T-helper 2 cell (primary cell): ENCODE measurements around the gene ARMC9.
A peak's percentile ranks its signal among the peaks of the same experiment; 100 is the strongest.
"Not testable (repeated sequence)": the region's sequence is repeated elsewhere in the genome, so short reads cannot be mapped to it uniquely, and the experiment has no call there.

Experiments
- DNase-seq, 5 experiments: peaks; one replicate each; pipeline versions ENCODE4 v3.0.0 to v3.0.0-alpha.2; 2012 to 2022

The ARMC9 gene

DNA sequence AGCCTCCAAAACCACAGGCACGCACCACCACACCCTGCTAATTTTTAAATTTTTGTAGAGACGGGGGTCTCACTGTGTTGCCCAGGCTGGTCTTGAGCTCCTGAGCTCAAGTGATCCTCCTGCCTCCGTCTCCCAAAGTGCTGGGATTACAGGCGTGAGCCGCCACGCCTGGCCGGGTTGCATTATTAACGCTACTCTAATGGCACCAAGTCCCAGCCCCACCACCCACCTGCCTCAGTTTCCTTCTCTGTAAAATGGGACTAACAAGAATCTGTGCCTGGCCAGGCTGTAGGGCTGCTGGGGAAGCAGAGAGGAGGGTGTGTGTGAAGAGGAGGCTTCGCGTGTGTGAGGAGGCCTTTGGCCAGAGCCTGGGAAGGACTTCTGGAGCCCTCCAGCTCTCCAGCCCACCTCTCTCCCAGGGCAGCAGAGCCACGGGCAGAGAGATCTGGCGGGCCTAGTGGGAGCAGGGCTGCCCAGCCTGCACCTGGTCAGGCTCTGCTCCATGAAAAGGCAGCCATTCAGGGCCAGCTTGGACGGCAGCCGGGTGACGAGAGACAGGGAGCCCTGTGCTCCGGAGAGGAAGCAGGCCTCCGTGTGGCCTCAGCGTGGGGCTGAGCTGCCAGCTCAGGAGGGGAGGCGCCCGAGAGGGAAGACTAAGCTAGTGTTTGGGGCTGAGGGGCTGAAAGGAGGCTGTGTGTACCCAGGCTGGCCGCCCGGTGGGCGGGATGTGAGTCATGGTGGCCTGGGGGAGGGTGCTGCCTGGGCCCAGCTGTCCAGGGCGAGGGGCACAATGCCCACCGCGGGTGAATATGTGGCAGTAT, 189.7 kb downstream of the ARMC9 start:
- DNase-seq, result no peak

DNA sequence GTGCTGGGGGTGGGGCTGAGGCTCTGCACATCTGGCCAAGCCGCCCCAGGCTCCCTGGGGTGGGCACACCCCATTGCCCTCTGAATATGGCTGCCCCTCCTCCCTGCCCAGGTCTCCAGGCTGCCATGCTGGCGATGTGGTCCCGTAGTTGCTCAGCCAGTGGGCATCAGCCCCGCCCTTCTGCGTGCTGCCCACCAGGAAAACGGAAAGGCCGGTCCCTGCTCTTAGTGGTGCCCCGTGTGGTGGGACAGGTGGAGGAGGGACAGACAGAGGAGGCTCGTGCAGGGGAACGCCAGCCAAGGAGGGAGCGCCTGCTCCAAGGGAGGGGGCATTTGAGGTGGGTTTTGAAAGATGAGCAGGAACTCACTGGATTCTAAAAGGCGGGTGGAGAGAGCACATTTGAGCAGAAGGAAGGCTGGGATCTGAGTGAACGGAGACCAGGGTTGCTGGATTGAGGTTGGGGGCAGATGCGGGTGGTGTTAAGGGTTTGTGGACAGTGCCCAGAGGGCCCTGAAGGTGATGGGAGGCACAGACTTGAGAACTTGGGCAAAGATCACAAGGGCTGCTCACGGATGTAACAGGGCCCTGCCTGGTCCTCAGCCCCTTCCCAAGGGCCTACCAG, 190.4 kb downstream of the ARMC9 start:
- DNase-seq, result no peak

DNA sequence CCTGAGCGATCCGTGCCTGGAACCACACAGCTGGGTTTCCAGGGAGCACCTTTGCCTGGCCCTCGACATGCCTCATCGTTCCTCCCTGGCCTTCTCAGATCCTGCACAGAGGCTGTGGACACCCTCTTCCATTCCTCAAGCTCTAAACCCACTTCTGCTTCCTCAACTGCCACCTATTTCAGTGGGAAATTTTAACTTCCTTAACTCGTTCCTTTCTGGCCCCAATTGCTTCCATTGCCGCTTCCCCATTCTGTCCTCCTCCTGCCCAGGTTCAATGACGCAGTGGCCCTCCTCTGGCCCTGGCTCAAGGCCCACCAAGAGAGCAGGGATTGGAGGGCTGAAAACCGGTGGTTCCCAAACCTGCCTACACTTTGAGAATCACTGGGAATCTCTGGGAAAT, 192.2 kb downstream of the ARMC9 start:
- no peak for DNase-seq

DNA sequence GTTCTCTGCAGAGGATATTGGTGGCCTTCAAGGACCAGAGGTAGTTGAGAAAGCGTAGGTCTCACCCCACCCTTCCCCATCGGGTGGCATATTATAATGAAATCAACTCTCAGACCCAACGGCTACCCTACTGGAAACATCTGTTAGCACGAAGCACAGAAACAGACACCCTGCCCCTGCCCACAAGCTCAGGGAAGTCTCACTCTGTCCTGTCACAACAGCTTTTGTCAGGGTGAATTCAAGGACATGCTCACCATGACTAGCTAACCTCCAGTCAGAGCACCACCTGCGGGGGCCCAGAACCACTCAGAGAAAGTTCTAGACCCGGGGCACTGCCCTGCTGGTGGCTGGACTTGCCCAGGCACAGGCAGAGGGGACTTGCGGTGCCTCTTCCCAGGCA, 193.6 kb downstream of the ARMC9 start:
- DNase-seq, result no peak

DNA sequence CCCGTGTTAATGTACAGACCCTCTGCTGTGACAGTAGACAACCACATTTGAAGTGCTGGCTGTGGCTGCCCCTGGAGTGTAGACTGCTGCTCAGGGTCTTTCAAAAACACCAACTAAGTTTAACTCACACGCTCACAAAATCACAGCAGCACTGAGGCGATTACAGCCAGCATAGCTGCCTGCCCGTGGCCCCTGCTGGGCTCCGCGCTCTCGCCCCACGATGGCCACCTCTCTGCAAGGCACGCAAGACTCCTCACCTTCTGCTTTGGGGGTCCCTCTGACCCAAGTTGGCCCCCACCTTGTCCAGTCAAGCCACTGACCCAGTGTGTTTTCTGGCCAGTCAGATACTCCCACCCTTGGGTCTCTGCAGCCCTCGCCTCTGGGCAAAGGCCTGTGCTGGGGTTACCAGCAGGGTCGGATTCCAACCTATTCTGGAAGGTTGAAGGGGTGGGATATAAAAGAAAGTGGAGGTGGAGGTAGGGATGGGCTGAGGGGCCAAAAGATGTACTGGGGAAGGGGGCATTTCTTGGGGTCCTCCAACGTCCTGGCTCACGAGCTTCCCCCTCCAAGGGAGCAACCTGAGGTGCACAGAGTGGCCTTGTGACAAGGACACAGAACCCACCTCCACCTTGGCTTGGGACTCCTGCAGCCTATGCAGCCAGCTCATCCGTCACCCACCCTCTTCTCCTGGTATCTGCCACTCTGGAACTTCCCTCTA, 194.2 kb downstream of the ARMC9 start:
- no peak for DNase-seq

DNA sequence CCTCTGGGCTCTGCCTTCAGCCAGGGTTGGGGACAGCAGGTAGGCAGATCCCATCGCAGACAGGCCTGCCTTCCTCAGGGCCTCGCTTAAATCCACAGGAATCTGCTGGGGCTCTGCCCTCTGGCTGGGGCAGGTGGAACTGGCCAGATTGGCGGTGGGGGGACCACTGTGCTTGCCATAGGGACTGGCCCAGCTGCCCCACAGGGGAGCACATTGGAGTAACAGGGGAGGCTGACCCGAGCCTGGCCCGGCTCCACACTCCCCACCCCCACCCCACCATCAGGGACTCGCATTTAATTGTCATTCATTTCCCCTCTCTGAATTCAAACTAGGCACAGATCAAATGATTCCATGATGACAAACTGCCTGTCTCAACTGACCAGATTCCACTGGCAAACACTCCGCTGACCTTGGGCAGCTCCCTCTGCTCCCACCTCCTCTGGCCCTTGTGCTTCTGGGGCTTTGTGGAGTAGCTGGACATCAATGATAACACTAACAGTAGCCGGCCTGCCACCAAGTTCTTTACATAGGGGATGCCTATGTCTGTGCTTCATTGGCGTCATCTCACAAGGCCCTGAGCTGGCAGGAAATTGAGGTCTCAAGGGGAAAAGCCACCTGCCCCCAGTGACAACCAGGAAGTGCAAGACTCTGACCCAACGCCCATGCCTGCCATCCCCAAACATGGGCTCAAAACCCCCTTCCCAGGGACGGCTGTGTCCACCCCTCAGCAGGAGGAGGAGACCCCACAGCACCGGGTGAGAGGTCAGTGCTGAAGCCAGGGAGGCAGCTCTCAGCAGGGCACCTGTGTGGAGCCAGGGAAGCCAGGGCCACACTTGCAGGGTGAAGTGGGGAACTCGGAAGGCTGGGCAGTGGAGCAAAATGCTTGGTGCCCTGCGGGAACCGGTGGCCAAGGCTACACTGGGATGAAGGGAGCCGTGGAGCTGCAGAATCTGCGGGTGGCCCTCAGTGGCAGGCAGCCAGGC, 195.0 kb downstream of the ARMC9 start:
- DNase-seq, result peak in 2 of 5 experiments; percentile 49 to 59

DNA sequence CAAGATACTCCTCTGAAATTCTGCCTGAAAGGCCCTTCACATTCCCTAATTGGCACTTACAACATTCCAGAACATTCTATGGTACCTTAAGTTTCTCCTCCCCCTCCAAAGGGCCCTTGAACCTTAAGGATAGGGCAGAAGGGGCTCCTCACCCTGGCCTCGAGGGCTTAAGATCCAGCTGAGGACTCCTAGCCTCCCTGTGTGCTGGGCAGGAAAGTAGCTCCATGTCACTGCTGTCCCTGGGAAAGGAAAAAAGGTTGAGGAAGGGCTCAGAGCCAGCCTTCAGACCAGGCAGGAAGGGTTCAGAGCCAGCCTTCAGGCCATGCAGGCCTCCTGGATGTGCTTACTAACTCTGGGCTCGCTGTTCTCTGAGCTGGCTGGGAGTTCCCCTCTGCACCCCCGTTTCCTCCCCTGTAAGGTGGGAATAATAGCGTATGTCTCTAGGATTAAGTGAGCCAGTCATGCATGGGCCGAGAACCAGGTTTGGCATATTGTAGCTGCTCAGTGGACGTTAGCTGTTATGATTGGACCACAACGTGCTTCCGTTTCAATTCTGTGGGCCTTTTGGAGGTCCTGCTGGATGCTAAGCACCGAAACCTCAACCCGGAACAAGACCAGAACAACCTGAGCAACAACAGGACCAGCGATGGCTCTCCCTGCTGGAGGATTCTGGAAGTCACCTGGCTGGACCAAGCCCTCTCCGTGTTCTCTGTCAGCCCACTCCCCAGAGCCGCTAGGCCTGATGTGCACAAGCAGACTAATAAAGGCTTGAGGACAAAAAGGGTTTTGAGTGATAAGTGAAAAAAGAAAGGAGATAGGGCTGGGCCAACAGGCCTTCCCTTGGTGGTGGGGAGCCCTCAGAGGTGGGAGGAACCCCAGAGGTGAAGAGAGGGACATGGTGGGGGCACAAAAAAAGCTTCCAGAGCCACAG, 196.0 kb downstream of the ARMC9 start:
- no peak for DNase-seq

DNA sequence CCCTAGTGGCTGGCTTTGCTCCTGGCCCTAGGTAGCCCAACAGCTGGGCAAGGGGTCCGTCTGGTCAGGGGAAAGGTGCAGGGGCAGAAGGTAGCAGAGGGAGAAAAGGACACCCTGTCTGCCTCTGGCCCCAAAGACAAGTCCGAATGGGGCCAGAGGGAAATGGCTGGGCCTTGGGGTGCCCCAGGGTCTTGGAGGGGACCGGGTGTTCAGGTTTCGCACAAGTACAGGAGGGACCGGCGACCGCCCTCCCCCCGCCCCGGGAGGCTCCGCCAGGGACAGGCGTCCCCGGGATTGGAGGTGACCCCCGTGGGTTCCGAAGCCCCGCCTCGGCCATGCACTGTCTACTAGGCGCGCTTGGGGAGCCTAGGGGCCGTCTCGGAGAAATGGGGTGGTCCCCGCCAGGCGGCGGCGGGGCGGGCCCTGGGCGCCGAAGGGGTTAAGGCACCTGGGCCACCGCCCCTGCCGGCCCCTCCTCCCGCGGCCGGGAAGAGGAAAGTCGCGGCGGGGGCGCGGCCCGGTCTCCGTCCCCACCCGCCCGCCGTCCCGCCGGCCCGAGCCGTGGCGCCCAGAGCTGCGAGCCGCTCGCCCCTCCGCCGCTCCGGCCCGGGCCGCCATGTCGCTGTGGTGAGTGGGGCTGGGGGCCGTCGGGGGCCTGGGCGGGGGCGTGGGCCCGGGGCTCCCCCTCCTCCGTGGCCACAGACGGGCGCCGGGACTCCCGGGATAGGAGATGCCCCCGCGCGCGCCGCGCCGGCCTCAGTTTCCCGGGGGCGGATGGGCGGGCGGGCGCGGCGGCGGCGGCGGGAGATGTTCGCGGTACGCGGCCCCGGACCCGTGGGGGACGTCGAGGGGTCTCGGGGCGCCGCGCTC, 197.0 kb downstream of the ARMC9 start, which contains the start of gene B3GNT7:
Gene B3GNT7 (plus strand): TSS at position 523 of the 870 bp plus-strand sequence. CDS start 94 bp downstream, at position 617.
- DNase-seq, result no peak

DNA sequence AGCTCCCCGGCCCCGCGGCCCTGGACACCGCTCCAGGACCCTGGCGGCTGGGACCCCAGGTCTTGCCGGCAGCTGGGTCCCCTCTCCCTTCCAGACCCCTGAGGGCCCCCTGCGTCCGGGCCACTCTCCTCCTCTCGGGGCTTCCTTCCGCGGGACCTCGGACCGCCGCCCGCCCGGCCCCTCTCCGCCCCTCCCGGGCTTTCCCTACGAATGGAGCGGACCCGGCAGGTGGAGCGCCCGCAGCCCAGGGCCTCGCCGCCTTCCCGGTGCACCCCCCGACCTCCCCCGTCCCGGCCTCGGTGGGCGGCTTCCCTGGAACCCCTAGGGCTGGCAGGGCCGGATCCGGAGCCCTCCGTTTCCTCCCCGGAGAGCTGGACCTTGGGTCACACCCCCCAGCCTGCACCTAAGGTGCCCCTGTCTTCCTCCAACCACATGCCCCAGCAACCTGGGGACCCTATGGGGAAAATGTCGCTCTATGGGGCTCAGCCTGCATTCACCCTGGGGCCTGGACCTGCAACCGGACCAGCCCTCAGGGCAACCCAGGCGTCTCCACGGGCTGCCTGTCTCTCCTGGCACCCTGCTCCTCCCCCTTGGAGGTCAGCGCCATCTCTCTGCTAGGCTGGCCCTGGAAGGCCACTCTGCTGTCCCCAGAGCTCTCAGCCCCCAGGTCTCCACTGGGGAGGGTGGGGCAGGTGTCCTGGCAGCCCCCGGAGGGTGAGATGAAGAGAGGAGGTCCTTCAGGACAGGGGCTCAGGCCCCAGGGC, 197.8 kb downstream of the ARMC9 start:
- DNase-seq, result no peak

DNA sequence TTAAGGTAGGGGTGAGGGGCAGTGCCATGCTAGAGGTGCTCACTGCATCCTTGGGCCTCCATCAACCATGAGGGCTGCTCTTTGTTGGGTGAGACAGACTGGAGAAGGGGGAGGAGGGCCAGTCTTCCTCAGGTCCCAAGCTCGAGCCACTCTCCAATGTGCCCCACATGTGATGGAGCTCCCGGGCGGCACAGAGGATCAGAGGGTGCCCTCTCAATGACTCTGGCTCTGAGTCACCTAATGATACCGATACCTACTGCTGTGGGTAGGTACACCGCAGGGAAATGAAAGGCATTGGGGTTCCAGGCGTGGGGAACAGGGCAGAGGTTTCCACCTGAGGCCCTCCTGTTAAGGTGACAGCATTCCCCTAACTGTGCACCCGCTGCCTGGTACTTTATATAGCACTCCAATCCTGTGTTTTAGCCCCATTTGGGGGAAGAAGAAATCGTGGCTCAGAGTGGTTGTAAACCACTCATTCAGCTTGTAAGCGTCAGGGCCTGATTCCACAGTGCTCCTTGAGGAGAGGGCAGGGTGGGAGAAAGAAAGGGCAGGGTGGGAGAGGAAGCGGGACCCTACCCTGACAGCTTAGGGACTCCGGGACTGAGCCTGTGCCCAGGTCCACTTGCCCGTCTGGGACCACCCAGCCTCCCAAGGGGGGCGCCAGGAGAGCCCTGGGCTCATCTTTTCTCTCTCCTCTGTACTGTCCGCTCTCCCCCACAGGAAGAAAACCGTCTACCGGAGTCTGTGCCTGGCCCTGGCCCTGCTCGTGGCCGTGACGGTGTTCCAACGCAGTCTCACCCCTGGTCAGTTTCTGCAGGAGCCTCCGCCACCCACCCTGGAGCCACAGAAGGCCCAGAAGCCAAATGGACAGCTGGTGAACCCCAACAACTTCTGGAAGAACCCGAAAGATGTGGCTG, 198.8 kb downstream of the ARMC9 start:
- peak in 2 of 5 experiments; percentile 26 to 38 for DNase-seq

DNA sequence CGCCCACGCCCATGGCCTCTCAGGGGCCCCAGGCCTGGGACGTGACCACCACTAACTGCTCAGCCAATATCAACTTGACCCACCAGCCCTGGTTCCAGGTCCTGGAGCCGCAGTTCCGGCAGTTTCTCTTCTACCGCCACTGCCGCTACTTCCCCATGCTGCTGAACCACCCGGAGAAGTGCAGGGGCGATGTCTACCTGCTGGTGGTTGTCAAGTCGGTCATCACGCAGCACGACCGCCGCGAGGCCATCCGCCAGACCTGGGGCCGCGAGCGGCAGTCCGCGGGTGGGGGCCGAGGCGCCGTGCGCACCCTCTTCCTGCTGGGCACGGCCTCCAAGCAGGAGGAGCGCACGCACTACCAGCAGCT, 199.5 kb downstream of the ARMC9 start:
- no peak for DNase-seq

DNA sequence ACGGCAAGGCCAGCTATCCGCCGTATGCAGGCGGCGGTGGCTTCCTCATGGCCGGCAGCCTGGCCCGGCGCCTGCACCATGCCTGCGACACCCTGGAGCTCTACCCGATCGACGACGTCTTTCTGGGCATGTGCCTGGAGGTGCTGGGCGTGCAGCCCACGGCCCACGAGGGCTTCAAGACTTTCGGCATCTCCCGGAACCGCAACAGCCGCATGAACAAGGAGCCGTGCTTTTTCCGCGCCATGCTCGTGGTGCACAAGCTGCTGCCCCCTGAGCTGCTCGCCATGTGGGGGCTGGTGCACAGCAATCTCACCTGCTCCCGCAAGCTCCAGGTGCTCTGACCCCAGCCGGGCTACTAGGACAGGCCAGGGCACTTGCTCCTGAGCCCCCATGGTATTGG, 200.2 kb downstream of the ARMC9 start:
- DNase-seq, result no peak

DNA sequence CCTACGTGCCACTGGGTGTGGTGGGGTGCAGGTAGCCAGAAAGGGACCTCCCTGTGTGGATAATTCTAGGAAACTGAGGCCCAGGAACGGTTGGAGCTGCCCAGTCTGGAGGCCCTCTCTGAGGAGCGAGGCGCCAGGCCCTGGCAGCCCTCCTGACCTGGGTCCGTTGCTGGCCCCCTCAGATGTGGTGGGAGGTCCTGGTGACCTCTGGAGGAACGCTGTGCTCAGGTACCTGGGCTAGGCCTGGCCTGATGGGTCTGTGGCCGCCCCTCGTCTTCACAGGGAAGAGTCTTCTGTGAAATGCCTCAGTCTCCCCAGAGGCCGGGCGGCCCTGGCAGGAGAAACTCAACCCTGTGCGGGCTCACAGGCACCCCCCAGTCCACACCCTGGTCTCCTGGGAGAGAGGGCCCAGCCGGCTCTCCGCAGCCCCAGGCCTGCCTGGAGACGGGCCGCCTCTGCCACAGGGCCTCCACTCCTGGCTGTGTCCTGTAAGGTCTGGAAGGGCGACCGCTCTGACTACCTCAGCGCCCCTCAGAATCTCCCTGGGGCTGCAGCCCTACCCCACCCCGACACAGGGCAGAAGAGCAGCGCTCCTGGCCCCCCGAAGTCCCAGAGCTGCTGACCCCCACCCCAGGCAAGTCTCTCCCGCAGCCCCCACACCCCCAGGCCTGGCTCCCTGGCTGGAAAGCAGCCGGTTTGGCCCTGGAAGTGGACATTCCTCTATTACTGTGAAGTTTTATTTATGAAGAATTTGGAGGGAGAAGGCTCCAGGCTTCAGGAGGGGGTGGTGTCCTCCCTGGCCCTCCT, 200.8 kb downstream of the ARMC9 start:
- DNase-seq, result no peak

DNA sequence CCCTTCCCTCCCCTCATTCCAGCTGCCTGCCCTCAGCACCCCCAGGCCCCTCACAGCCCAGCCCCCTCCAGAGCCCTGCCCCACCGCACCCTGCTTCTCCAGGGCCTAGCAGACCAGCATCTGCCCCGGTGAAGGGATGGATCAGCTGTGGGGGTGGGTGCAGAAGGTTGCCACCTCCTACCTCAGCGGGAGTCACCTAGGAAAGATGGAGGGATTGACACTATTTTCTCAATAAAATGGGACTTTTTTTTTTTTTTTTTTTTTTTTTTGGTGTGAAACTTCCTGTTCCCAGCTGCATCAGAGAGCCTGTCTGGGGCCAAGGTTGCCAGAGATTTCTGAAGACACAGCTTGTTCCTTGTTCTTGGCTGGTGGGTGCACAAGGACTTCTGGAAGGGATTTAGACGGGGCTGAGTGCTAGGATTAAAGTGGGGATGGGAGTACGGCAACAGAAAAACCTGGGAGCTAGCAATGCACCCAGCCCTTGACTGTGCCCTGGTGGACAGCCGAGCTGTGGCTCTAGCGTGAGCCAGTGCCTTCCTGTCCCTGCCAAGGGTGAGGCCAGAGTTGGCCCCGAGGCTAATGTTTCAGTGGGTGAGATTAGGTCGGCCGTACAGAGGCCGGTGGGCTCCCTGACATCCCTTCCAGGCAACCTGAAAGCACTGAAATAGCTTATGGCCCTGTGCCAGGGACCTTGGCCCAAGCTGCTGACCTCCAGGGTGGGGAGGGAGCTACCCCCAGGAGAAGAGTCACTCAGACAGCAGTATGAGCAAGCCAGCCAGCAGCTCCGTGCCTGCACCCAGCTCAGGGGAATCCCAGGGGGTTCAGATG, 201.6 kb downstream of the ARMC9 start:
- DNase-seq, result no peak

DNA sequence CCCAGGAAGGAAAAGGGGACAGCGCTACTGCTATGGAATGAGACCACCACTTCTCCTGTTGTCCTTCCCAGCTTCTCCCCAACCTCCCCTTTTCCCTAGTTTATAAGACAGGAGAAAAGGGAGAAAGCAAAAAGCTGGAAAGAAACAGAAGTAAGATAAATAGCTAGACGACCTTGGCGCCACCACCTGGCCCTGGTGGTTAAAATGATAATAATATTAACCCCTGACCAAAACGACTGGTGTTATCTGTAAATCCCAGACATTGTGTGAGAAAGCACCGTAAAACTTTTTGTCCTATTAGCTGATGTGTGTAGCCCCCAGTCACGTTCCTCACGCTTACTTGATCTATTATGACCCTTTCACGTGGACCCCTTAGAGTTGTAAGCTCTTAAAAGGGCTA, 202.2 kb downstream of the ARMC9 start:
- DNase-seq, result not testable (repeated sequence)

DNA sequence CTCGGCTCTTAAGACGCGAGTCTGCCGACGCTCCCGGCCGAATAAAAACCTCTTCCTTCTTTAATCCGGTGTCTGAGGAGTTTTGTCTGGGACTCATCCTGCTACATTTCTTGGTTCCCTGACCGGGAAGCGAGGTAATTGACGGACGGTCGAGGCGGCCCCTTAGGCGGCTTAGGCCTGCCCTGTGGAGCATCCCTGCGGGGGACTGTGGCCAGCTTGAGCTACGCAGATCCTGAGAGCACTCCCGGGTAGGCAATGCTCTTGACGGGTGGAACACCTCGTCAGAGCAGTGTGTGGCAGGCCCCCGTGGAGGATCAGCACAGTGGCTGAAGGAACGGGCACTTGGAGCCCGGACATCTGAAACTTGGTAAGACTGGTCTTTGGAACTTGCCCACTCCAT, 202.7 kb downstream of the ARMC9 start:
- not testable (repeated sequence) for DNase-seq
